SU-DHL-6 (cell line): Measurements from ENCODE around the gene DNMT3A.

Source experiments
- H2AFZ ChIP-seq: fragments of 200-600 bp; sonication (generic); 2 replicates; pipeline ENCODE4 v1.6.1; 2014; ENCODE audit warnings: low read depth, mild to moderate bottlenecking, moderate library complexity, mixed read lengths, antibody characterized with exemption, low read length; ENCODE audit not compliant: severe bottlenecking
- H3F3A ChIP-seq: fragments of 200-600 bp; shearing (Covaris generic); 2 replicates; pipeline ENCODE4 v1.6.0; 2016; ENCODE audit warnings: antibody characterized with exemption, mild to moderate bottlenecking; ENCODE audit not compliant: insufficient read depth
- H3K27ac ChIP-seq: fragments of 200-600 bp; sonication (generic); 2 replicates; pipeline ENCODE4 v1.5.1; 2016; ENCODE audit warnings: low read depth, mild to moderate bottlenecking, low read length, moderate library complexity, mixed read lengths
- H3K27me3 ChIP-seq: fragments of 200-600 bp; sonication (generic), shearing (Covaris generic); 2 replicates; pipeline ENCODE4 v1.6.0; 2014; ENCODE audit warnings: mild to moderate bottlenecking, low read length
- H3K36me3 ChIP-seq: fragments of 200-600 bp; sonication (generic); 2 replicates; pipeline ENCODE4 v1.6.1; 2014; ENCODE audit warnings: mild to moderate bottlenecking, low read length, mixed read lengths
- H3K4me2 ChIP-seq: fragments of 300-600, 200-600 bp; shearing (Covaris generic), sonication (generic); 2 replicates; pipeline ENCODE4 v1.6.0; 2014; ENCODE audit warnings: low read length, low read depth, mild to moderate bottlenecking; ENCODE audit not compliant: poor library complexity, severe bottlenecking
- H3K4me3 ChIP-seq: fragments of 200-600 bp; sonication (generic); 2 replicates; pipeline ENCODE4 v1.5.1; 2014; ENCODE audit warnings: antibody characterized with exemption, low read length, mild to moderate bottlenecking, mixed read lengths; ENCODE audit not compliant: insufficient read depth, poor library complexity, severe bottlenecking
- H3K79me2 ChIP-seq: fragments of 200-600 bp; sonication (generic); 2 replicates; pipeline ENCODE4 v1.6.1; 2014; ENCODE audit warnings: mild to moderate bottlenecking, low read length, moderate library complexity; ENCODE audit not compliant: insufficient read depth
- H3K9ac ChIP-seq: fragments of 200-600 bp; sonication (generic); 2 replicates; pipeline ENCODE4 v1.7.0; 2014; ENCODE audit warnings: mild to moderate bottlenecking, low read length
- H3K9me2 ChIP-seq: fragments of 200-600 bp; sonication (generic); replicated peaks from 2 replicates; pipeline ENCODE4 v1.6.1; 2014; ENCODE audit warnings: low read length; ENCODE audit not compliant: insufficient read depth
- H3K9me3 ChIP-seq: fragments of 200-600 bp; sonication (generic); 2 replicates; pipeline ENCODE4 v1.6.1; 2014; ENCODE audit warnings: low read length, mixed read lengths; ENCODE audit not compliant: insufficient read depth
- H4K20me1 ChIP-seq: fragments of 200-600 bp; sonication (generic); 2 replicates; pipeline ENCODE4 v1.6.1; 2014; ENCODE audit warnings: low read depth, mild to moderate bottlenecking, antibody characterized with exemption, low read length, moderate library complexity, mixed read lengths
- CTCF ChIP-seq: fragments of 200-600 bp; sonication (generic); IDR thresholded peaks from one replicate; pipeline ENCODE4 v1.5.1; 2017; ENCODE audit warnings: antibody characterized with exemption, mild to moderate bottlenecking, low read length, moderate library complexity; ENCODE audit not compliant: insufficient read depth, poor library complexity, severe bottlenecking
- EZH2phosphoT487 ChIP-seq: fragments of 200-600 bp; sonication (generic), shearing (Covaris generic); conservative IDR thresholded peaks from 2 replicates; pipeline ENCODE4 v1.6.1; 2018; ENCODE audit warnings: mild to moderate bottlenecking, antibody characterized with exemption, low read length, moderate library complexity, mixed read lengths

DNMT3A gene

GRCh38 chr2:25373269-25373981 lies 31.7 kb upstream of the DNMT3A start:
- no peaks in the 10 kb centered on the region for H4K20me1 ChIP-seq
- H3K27me3 ChIP-seq = no peaks in the 10 kb centered on the region
- H3F3A ChIP-seq = peaks cover 10% of the 10 kb centered on the region
- H3K9me2 ChIP-seq = no peaks in the 10 kb centered on the region
- H2AFZ ChIP-seq = no peak overlapping the region
- no peaks in the 10 kb centered on the region for H3K36me3 ChIP-seq
- H3K4me2 ChIP-seq = peak overlapping the region; percentile 18
- peak overlapping the region; percentile 31 for H3K9ac ChIP-seq
- H3K79me2 ChIP-seq = no peaks in the 10 kb centered on the region
- no peak overlapping the region for H3K4me3 ChIP-seq
- TF ChIP-seq EZH2phosphoT487 (no peak), CTCF (no peak)
- peak overlapping the region; percentile 69 for H3K27ac ChIP-seq
- H3K9me3 ChIP-seq = no peaks in the 10 kb centered on the region

- Histone ChIP-seq H3K9ac (peak overlapping the region; percentile 31), H3K4me2 (peak overlapping the region; percentile 18), H3K27me3 (no peaks in the 10 kb centered on the region), H4K20me1 (no peaks in the 10 kb centered on the region), H2AFZ (no peak overlapping the region), H3K36me3 (no peaks in the 10 kb centered on the region), H3K27ac (peak overlapping the region; percentile 69), H3K9me3 (no peaks in the 10 kb centered on the region), H3K79me2 (no peaks in the 10 kb centered on the region), H3F3A (peaks cover 10% of the 10 kb centered on the region), H3K4me3 (no peak overlapping the region), H3K9me2 (no peaks in the 10 kb centered on the region)
- no peak for TF ChIP-seq EZH2phosphoT487
- TF ChIP-seq CTCF = no peak
Measured at GRCh38 chr2:25372405-25373268, 30.9 kb upstream of the DNMT3A start.

- no peaks in the 10 kb centered on the region for H3K27me3 ChIP-seq
- H3K79me2 ChIP-seq = no peaks in the 10 kb centered on the region
- H2AFZ ChIP-seq = no peak overlapping the region
- H3F3A ChIP-seq = peaks cover 10% of the 10 kb centered on the region
- no peak overlapping the region for H3K4me2 ChIP-seq
- no peaks in the 10 kb centered on the region for H3K9me3 ChIP-seq
- no peak overlapping the region for H3K4me3 ChIP-seq
- no peak for TF ChIP-seq EZH2phosphoT487
- TF ChIP-seq CTCF = no peak
- no peaks in the 10 kb centered on the region for H4K20me1 ChIP-seq
- H3K9me2 ChIP-seq = no peaks in the 10 kb centered on the region
- no peak overlapping the region for H3K9ac ChIP-seq
- no peaks in the 10 kb centered on the region for H3K36me3 ChIP-seq
- H3K27ac ChIP-seq = no peak overlapping the region
Measured at GRCh38 chr2:25371253-25372241, 29.8 kb upstream of the DNMT3A start.
